Activated CD8-positive, alpha-beta T cell treated with anti-CD3 and anti-CD28 coated beads for 36 hours (primary cell): ENCODE measurements around the gene RASGRP3. TPM values are rescaled to one million over a fixed set of nuclear protein-coding genes. Genes with fewer than 3 reads are reported as not detected.

Experiments used
- ATAC-seq: fragments of 200-7000 bp; cut with Tn5 transposase; one replicate; pipeline ENCODE4 v1.10.0; 2021; ENCODE audit warnings: mild to moderate bottlenecking, moderate library complexity
- CTCF ChIA-PET: fragments of 350-600 bp; sonication (Branson Sonifier 250); formaldehyde crosslinking; loops from one replicate; lab custom pipeline; 2021; ENCODE audit warnings: antibody characterized with exemption; lab: Charles Lee
- POLR2A ChIA-PET: fragments of 350-600 bp; sonication (Branson Sonifier 250); formaldehyde crosslinking; loops from one replicate; lab custom pipeline; 2021; ENCODE audit warnings: antibody characterized with exemption; lab: Charles Lee
- DNase-seq: peaks from one replicate; pipeline ENCODE4 v3.0.0-alpha.2; 2020
- H3K27ac Mint-ChIP-seq: one replicate; pipeline ENCODE4 v1.8.0; 2021; ENCODE audit warnings: mild to moderate bottlenecking, mixed read lengths
- H3K27me3 Mint-ChIP-seq: one replicate; pipeline ENCODE4 v1.8.0; 2021; ENCODE audit warnings: mixed read lengths
- H3K36me3 Mint-ChIP-seq: one replicate; pipeline ENCODE4 v1.8.0; 2021; ENCODE audit warnings: low read depth, mixed read lengths
- H3K4me1 Mint-ChIP-seq: one replicate; pipeline ENCODE4 v1.8.0; 2021; ENCODE audit warnings: low read depth, mixed read lengths
- H3K4me3 Mint-ChIP-seq: one replicate; pipeline ENCODE4 v1.8.0; 2021; ENCODE audit warnings: mild to moderate bottlenecking, moderate library complexity, mixed read lengths
- H3K9me3 Mint-ChIP-seq: one replicate; pipeline ENCODE4 v1.8.0; 2021; ENCODE audit warnings: mixed read lengths
- intact Hi-C: fragments of 100-400 bp; cut with micrococcal nuclease; formaldehyde crosslinking; loops from one replicate; pipeline ENCODE4 v1.10.0; 2022
- total RNA-seq, 2 experiments: library from RNA; stranded (reverse); gene quantifications; one replicate each; pipeline ENCODE4 v1.2.3, GENCODE V29; 2021
- TF ChIP-seq, protein P1 (sequence below): fragments of 200-600 bp; IDR thresholded peaks from one replicate; pipeline ENCODE4 v1.8.0; 2022; ENCODE audit warnings: antibody characterized with exemption, mild to moderate bottlenecking

The RASGRP3 gene
- total RNA-seq, 2 experiments from 2014 or later: 0.98 to 1.6 TPM

DNA sequence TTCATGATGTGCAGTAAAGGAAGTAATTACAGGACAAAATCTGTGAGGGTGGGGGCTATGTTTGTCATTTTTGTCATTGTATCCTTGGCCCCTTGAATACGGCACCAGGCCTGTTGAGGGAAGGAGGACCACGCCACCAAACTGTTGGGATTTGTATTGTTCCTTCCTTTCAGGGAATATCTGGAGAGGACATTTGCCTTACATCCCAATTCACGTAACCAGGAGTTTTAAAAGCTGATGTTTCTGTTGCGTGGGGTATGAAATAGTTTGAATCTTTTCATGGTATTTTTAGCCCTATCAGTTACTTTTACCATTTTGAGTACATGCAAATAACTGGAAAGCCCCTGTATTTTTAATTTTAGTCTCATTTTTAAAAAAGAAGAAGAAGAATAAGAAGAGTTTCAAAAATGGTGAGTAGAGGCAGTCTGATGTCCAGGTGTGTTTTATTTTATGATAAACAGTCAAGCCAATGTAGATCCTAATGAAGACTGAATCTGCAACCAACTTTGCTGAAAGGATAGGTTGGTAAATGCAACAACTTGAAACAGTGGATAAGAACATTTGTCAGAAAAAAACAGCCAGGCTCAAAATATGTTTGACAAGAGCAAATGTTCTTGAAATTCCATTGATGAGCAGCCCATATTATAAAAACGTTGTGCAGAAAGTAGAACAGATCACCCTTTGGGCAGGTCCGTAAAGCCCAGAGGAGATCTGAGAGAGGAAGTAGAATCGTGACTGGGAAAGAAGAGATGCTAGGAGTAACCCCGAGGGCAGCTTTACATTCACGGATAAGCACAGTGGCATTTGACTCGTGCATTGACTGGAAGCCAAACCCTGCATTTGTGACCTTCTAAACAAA is 54.5 kb downstream of the RASGRP3 start:
- peaks cover 9% of the 10 kb centered on the region for H3K4me1 Mint-ChIP-seq
- ChIA-PET CTCF (no interaction called here), POLR2A (no interaction called here)
- no peak overlapping the region for H3K27ac Mint-ChIP-seq
- intact Hi-C loops: no loop called here
- no peaks in the 10 kb centered on the region for H3K36me3 Mint-ChIP-seq
- no peaks in the 10 kb centered on the region for H3K27me3 Mint-ChIP-seq
- DNase-seq (no peak), ATAC-seq (no peak)
- no peaks in the 10 kb centered on the region for H3K9me3 Mint-ChIP-seq
- H3K4me3 Mint-ChIP-seq: no peak overlapping the region
- TF ChIP-seq, protein P1, sequence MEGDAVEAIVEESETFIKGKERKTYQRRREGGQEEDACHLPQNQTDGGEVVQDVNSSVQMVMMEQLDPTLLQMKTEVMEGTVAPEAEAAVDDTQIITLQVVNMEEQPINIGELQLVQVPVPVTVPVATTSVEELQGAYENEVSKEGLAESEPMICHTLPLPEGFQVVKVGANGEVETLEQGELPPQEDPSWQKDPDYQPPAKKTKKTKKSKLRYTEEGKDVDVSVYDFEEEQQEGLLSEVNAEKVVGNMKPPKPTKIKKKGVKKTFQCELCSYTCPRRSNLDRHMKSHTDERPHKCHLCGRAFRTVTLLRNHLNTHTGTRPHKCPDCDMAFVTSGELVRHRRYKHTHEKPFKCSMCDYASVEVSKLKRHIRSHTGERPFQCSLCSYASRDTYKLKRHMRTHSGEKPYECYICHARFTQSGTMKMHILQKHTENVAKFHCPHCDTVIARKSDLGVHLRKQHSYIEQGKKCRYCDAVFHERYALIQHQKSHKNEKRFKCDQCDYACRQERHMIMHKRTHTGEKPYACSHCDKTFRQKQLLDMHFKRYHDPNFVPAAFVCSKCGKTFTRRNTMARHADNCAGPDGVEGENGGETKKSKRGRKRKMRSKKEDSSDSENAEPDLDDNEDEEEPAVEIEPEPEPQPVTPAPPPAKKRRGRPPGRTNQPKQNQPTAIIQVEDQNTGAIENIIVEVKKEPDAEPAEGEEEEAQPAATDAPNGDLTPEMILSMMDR: no peak

DNA sequence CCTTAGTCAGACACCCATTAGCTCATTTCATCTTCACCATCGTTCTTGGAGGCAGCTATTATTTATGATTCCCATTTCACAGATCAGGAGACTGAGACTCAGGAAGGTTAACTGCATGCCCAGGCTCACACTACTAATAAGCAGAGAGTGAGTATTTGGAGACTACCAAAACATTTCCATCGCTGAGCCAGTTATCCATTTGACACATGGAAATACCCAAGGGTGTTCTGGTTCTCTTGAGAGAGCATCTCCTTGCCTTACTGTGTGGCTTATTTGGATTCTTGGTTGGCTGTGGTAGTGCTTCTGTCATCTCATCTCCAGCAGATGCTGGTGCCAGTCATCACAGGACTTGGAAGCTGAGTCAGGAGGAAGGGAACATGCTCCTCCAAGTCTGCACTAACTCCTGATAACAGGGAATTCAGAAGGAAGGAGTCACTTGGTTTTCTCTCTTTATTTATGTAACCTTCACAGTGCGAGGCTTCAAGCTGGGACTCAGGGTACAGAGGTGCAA is 55.2 kb downstream of the RASGRP3 start:
- POLR2A ChIA-PET: no interaction called here
- H3K36me3 Mint-ChIP-seq: no peaks in the 10 kb centered on the region
- no peaks in the 10 kb centered on the region for H3K9me3 Mint-ChIP-seq
- CTCF ChIA-PET: no interaction called here
- no peak overlapping the region for H3K4me3 Mint-ChIP-seq
- peaks cover 2% of the 10 kb centered on the region for H3K4me1 Mint-ChIP-seq
- H3K27me3 Mint-ChIP-seq: no peaks in the 10 kb centered on the region
- ATAC-seq (no peak), DNase-seq (no peak)
- H3K27ac Mint-ChIP-seq: no peak overlapping the region
- intact Hi-C loops: no loop called here
- TF ChIP-seq, protein P1: no peak

DNA sequence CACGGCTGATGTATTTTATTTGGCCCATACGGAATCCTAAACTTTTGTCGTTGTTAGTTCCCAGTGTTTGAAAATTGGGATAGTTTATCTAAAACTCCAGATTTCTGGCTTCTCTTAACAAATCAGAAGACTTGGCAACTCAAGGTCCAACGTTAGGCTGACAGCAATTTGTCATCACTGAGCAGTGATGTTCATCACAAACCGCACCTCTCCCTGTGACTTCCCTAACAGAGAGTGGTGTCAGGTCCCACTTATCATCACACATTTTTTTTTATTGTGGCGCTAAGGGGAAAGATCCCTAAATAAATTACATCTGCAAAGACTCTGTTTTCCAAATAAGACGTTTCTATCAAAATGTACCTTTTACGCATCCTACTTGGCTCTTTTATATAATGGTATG is 55.7 kb downstream of the RASGRP3 start:
- ChIA-PET CTCF (no interaction called here), POLR2A (no interaction called here)
- intact Hi-C loops: no loop called here
- no peak overlapping the region for H3K4me3 Mint-ChIP-seq
- H3K27ac Mint-ChIP-seq: no peak overlapping the region
- ATAC-seq (no peak), DNase-seq (no peak)
- TF ChIP-seq, protein P1: no peak
- no peaks in the 10 kb centered on the region for H3K9me3 Mint-ChIP-seq
- H3K36me3 Mint-ChIP-seq: no peaks in the 10 kb centered on the region
- no peaks in the 10 kb centered on the region for H3K27me3 Mint-ChIP-seq
- no peaks in the 10 kb centered on the region for H3K4me1 Mint-ChIP-seq

DNA sequence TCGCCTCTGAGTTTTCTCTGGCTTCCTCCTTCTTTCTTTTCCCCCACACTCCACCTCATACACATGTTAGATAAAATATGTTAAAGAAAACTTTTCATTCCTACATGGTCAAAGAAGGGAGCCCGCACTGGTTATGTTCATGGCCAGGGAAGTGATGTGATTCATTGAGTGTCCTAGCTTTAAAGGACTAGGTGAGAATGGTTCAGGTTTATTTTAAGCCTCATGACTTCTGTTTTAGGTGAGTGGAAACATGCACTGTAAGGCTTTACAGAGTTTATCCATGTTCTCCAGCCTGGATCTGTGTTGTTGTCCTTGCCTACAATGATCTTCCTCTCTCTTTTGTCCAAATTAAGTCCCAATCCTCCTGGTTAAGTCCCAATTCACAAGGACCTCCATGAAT is 56.5 kb downstream of the RASGRP3 start:
- ChIA-PET POLR2A (no interaction called here), CTCF (no interaction called here)
- Mint-ChIP-seq H3K36me3 (no peaks in the 10 kb centered on the region), H3K27ac (no peak overlapping the region), H3K27me3 (no peaks in the 10 kb centered on the region), H3K9me3 (no peaks in the 10 kb centered on the region), H3K4me1 (no peaks in the 10 kb centered on the region), H3K4me3 (no peak overlapping the region)
- intact Hi-C loops: no loop called here
- ATAC-seq (no peak), DNase-seq (no peak)
- TF ChIP-seq, protein P1: no peak

DNA sequence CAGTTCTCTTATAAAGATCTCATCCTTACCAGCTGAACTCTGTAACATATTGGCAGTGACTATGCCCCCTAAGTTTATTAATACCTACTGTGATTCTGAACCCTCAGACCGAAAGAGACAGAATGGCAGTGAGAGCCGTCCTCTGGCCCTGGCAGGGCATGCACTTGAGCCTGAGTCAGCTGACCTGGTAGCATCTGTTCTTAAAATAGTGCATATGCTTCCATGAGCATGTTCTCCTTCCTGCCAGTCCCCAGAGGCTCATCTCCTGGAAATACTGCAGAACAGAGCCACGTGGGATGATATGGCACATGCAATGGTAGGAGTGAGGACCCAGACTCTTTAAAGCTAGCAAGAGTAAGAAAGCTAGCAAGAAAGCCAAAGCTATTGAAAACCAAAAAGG is 59.0 kb downstream of the RASGRP3 start:
- H3K36me3 Mint-ChIP-seq: no peaks in the 10 kb centered on the region
- intact Hi-C loops: no loop called here

More for the DNA sequence above, 59.0 kb downstream of the RASGRP3 start:
- Mint-ChIP-seq H3K27me3 (no peaks in the 10 kb centered on the region), H3K27ac (no peak overlapping the region), H3K9me3 (no peaks in the 10 kb centered on the region), H3K4me1 (no peaks in the 10 kb centered on the region), H3K4me3 (no peak overlapping the region)
- ATAC-seq: no peak
- ChIA-PET POLR2A (no interaction called here), CTCF (no interaction called here)
- DNase-seq: no peak
- TF ChIP-seq, protein P1: no peak
